Panc1 (cell line): ENCODE results near the gene RNASEH2A. TPM values are rescaled to one million over a fixed set of nuclear protein-coding genes. Genes with fewer than 3 reads are reported as not detected.

Source experiments
- ATAC-seq: fragments of 200-7000 bp; cut with Tn5 transposase; 2 replicates; pipeline ENCODE4 v1.9.1; 2020; ENCODE audit warnings: mild to moderate bottlenecking, moderate library complexity
- BruUV-seq: library from RNA; stranded (reverse); fragments of 400-500 nt; replicated peaks from 2 replicates; lab custom pipeline; 2021; lab: Mats Ljungman, UMichigan
- CTCF ChIA-PET: fragments of 300-600 bp; sonication (Branson Sonifier 250); formaldehyde crosslinking; loops from one replicate; lab custom pipeline; 2022; ENCODE audit warnings: antibody characterized with exemption; lab: Charles Lee
- POLR2A ChIA-PET: fragments of 300-600 bp; sonication (Branson Sonifier 250); formaldehyde crosslinking; loops from one replicate; lab custom pipeline; 2022; ENCODE audit warnings: antibody characterized with exemption; lab: Charles Lee
- DNase-seq: peaks from one replicate; pipeline ENCODE4 v3.0.0-alpha.2; 2010; ENCODE audit warnings: low read depth, low spot score
- H3K27ac ChIP-seq: 2 replicates; pipeline ENCODE4 v1.5.1; 2011; ENCODE audit warnings: mild to moderate bottlenecking, low read length, inconsistent platforms
- H3K27me3 ChIP-seq: fragments of 200-500 bp; sonication (Bioruptor generic); 2 replicates; pipeline ENCODE4 v1.6.0; 2014; ENCODE audit warnings: low read length, inconsistent platforms; ENCODE audit not compliant: control insufficient read depth, insufficient read depth
- H3K36me3 ChIP-seq: fragments of 200-500 bp; sonication (Bioruptor generic); 2 replicates; pipeline ENCODE4 v1.5.1; 2014; ENCODE audit warnings: inconsistent platforms, mild to moderate bottlenecking, low read length, moderate library complexity; ENCODE audit not compliant: control insufficient read depth, insufficient read depth
- H3K4me1 ChIP-seq: 2 replicates; pipeline ENCODE4 v1.5.1; 2011; ENCODE audit warnings: inconsistent platforms, mild to moderate bottlenecking, low read length, moderate library complexity; ENCODE audit not compliant: control insufficient read depth, insufficient read depth
- H3K4me3 ChIP-seq, 2 experiments: 2 replicates each; pipeline ENCODE4 v1.5.1; 2011 to 2012; ENCODE audit warnings: low read depth in 2 of 2, low read length in 2 of 2, mild to moderate bottlenecking in 2 of 2, inconsistent platforms in 1 of 2, moderate library complexity in 1 of 2
- H3K9me3 ChIP-seq: fragments of 200-500 bp; sonication (Bioruptor generic); 2 replicates; pipeline ENCODE4 v1.5.1; 2014; ENCODE audit warnings: low read depth, mild to moderate bottlenecking, inconsistent platforms, low read length, moderate library complexity; ENCODE audit not compliant: control insufficient read depth, insufficient read depth
- POLR2AphosphoS5 ChIP-seq: IDR thresholded peaks from 2 replicates; pipeline ENCODE4 v1.6.1; 2012; ENCODE audit warnings: mild to moderate bottlenecking, low read depth, low read length, moderate library complexity
- REST ChIP-seq, 2 experiments: IDR thresholded peaks; 2 replicates each; pipeline ENCODE4 v1.6.1; 2011 to 2012; ENCODE audit warnings: low read depth in 2 of 2, control low read depth in 1 of 2, low read length in 1 of 2, mild to moderate bottlenecking in 1 of 2, moderate library complexity in 1 of 2; ENCODE audit not compliant: insufficient read depth in 1 of 2
- SIN3A ChIP-seq: IDR thresholded peaks from 2 replicates; pipeline ENCODE4 v1.6.1; 2012; ENCODE audit warnings: low read depth, mild to moderate bottlenecking, low read length, moderate library complexity, borderline replicate concordance; ENCODE audit not compliant: insufficient read depth
- TCF7L2 ChIP-seq: IDR thresholded peaks from 2 replicates; pipeline ENCODE4 v1.6.1; 2011; ENCODE audit warnings: mild to moderate bottlenecking, low read depth, low read length, inconsistent platforms
- in situ Hi-C: cut with HindIII; loops from 2 replicates; pipeline ENCODE4 v1.10.0; 2016; ENCODE audit warnings: low sequenced_read_pairs, low pct_unique_long_range_greater_than_20kb
- intact Hi-C: fragments of 100-400 bp; cut with micrococcal nuclease; formaldehyde crosslinking; loops from one replicate; pipeline ENCODE4 v1.10.0; 2022; ENCODE audit not compliant: unreplicated experiment
- total RNA-seq: library from RNA; stranded (reverse); gene quantifications from one replicate; pipeline ENCODE4 v1.2.1, GENCODE V29; 2021; ENCODE audit not compliant: unreplicated experiment
- TF ChIP-seq, protein P1 (sequence below): fragments of 450-650 bp; IDR thresholded peaks from 2 replicates; pipeline ENCODE4 v1.5.1; 2017; ENCODE audit warnings: mild to moderate bottlenecking

RNASEH2A gene
- total RNA-seq, 1 experiment from 2014 or later, result 44.9 TPM

- intact Hi-C loops (no loop called here), in situ Hi-C loops (no loop called here)
- CTCF ChIA-PET, result interaction anchor here (0.5 to 0.7 kb wide), 2 partner anchors 50 to 165 kb away, joined by 4 to 10 read pairs; no protein-coding TSS in a partner anchor
- H3K9me3 ChIP-seq, result no peaks in the 10 kb centered on the region
- H3K36me3 ChIP-seq, result no peaks in the 10 kb centered on the region
- POLR2A ChIA-PET, result no interaction called here
- H3K4me3 ChIP-seq, result no peak overlapping the region
- TF ChIP-seq TCF7L2 (no peak), REST (IDR thresholded peaks at IDR 0.05; ENCODE audit: insufficient read depth in 1 of 2, low read depth in 2 of 2, low read length in 1 of 2) (no peak), POLR2AphosphoS5 (no peak), SIN3A (no peak)
- TF ChIP-seq, protein P1, sequence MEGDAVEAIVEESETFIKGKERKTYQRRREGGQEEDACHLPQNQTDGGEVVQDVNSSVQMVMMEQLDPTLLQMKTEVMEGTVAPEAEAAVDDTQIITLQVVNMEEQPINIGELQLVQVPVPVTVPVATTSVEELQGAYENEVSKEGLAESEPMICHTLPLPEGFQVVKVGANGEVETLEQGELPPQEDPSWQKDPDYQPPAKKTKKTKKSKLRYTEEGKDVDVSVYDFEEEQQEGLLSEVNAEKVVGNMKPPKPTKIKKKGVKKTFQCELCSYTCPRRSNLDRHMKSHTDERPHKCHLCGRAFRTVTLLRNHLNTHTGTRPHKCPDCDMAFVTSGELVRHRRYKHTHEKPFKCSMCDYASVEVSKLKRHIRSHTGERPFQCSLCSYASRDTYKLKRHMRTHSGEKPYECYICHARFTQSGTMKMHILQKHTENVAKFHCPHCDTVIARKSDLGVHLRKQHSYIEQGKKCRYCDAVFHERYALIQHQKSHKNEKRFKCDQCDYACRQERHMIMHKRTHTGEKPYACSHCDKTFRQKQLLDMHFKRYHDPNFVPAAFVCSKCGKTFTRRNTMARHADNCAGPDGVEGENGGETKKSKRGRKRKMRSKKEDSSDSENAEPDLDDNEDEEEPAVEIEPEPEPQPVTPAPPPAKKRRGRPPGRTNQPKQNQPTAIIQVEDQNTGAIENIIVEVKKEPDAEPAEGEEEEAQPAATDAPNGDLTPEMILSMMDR, result no peak; the same call in 1 of the 2 replicates
- H3K4me1 ChIP-seq, result no peaks in the 10 kb centered on the region
- DNase-seq (no peak), ATAC-seq (no peak)
- no peaks in the 10 kb centered on the region for H3K27me3 ChIP-seq
- no peak overlapping the region for H3K27ac ChIP-seq
- BruUV-seq, result no TSS peak
These were observed 19.1 kb downstream of the RNASEH2A start for GRCh38 chr19:12825254-12826131.

DNA sequence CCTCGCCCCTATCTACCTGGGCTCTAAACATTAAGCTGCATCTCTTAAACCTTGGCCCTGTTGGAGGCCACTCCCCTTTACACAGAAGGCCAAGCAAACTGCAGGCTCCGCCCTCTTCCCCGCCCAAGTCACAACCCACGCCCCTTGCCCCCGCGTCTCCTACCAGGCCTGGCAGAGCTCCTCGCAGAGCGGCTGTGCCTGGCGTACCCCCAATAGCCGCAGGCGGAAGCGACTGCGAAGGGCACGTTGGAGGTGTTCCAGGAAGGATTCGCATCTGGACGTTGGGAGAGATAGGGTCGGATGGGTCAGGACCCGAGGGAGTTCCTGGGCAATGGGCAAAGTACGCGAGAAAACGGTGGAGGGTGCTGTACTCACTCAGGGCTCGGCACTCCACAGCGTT, 22.1 kb downstream of the RNASEH2A start:
- no peak overlapping the region for H3K4me3 ChIP-seq
- intact Hi-C loops (no loop called here), in situ Hi-C loops (no loop called here)
- no peak for TF ChIP-seq REST (IDR thresholded peaks at IDR 0.05; ENCODE audit: insufficient read depth in 1 of 2, low read depth in 2 of 2, low read length in 1 of 2)
- TF ChIP-seq TCF7L2, result no peak
- no peak for TF ChIP-seq POLR2AphosphoS5
- no peak for TF ChIP-seq SIN3A
- TF ChIP-seq, protein P1, result no peak
- DNase-seq (no peak), ATAC-seq (no peak)
- no peaks in the 10 kb centered on the region for H3K36me3 ChIP-seq
- CTCF ChIA-PET, result interaction anchor here (0.7 kb wide), 1 partner anchor 74 kb away, joined by 3 read pairs; no protein-coding TSS in a partner anchor
- no peaks in the 10 kb centered on the region; the same call in 1 of the 2 replicates for H3K27me3 ChIP-seq
- POLR2A ChIA-PET, result interaction anchor here (0.6 kb wide), 1 partner anchor 56 kb away, joined by 3 read pairs; no protein-coding TSS in a partner anchor
- H3K9me3 ChIP-seq, result no peaks in the 10 kb centered on the region
- H3K27ac ChIP-seq, result no peak overlapping the region
- no peaks in the 10 kb centered on the region; the same call in 1 of the 2 replicates for H3K4me1 ChIP-seq
- BruUV-seq, result no TSS peak
